ENCODE data around the gene SNX13.
"Not testable (repeated sequence)": the region's sequence is repeated elsewhere in the genome, so short reads cannot be mapped to it uniquely, and the experiment has no call there.

Gene SNX13

GRCh38 chr7:17912050-17912449, 28.2 kb downstream of the SNX13 start:
- no peak for DNase-seq

GRCh38 chr7:17910377-17910776, 29.9 kb downstream of the SNX13 start:
- DNase-seq, result no peak

GRCh38 chr7:17909310-17909709, 31.0 kb downstream of the SNX13 start:
- DNase-seq, result not testable (repeated sequence)

GRCh38 chr7:17907014-17907413, 33.3 kb downstream of the SNX13 start:
- no peak for DNase-seq

- no peak for DNase-seq
Measured at GRCh38 chr7:17903337-17903736, 37.0 kb downstream of the SNX13 start.

GRCh38 chr7:17902599-17902998, 37.7 kb downstream of the SNX13 start:
- no peak for DNase-seq

- no peak for DNase-seq
Measured at GRCh38 chr7:17900464-17900863, 39.8 kb downstream of the SNX13 start.

- DNase-seq, result no peak
Measured at GRCh38 chr7:17898111-17898510, 42.2 kb downstream of the SNX13 start.

GRCh38 chr7:17887286-17887685, 53.0 kb downstream of the SNX13 start:
- DNase-seq, result no peak

GRCh38 chr7:17882685-17883084, 57.6 kb downstream of the SNX13 start:
- DNase-seq, result no peak

- no peak for DNase-seq
Measured at GRCh38 chr7:17879075-17879661, 61.1 kb downstream of the SNX13 start.

GRCh38 chr7:17878627-17879026, 61.7 kb downstream of the SNX13 start:
- DNase-seq, result no peak

- no peak for DNase-seq
Measured at GRCh38 chr7:17871815-17872533, 68.3 kb downstream of the SNX13 start.

- DNase-seq, result no peak
Measured at GRCh38 chr7:17870406-17870805, 69.9 kb downstream of the SNX13 start.

GRCh38 chr7:17863809-17864143, 76.5 kb downstream of the SNX13 start:
- no peak for DNase-seq

- DNase-seq, result no peak
Measured at GRCh38 chr7:17863095-17863808, 77.0 kb downstream of the SNX13 start.

GRCh38 chr7:17856251-17856650, 84.0 kb downstream of the SNX13 start:
- DNase-seq, result no peak

- no peak for DNase-seq
Measured at GRCh38 chr7:17855202-17855601, 85.1 kb downstream of the SNX13 start.

GRCh38 chr7:17854261-17855047, 85.8 kb downstream of the SNX13 start:
- DNase-seq, result no peak

- DNase-seq, result no peak
Measured at GRCh38 chr7:17852361-17852760, 87.9 kb downstream of the SNX13 start.

GRCh38 chr7:17849504-17849903, 90.8 kb downstream of the SNX13 start:
- DNase-seq, result no peak

GRCh38 chr7:17848516-17848915, 91.8 kb downstream of the SNX13 start:
- no peak for DNase-seq

- no peak for DNase-seq
Measured at GRCh38 chr7:17846935-17847334, 93.4 kb downstream of the SNX13 start.

GRCh38 chr7:17845197-17845547, 95.1 kb downstream of the SNX13 start:
- no peak for DNase-seq

All from stimulated activated naive CD4-positive, alpha-beta T cell (primary cell).